Trophoblast cell (in vitro differentiated cells and primary cell): ENCODE data around the gene FMNL1.
A peak's percentile ranks its signal among the peaks of the same experiment; 100 is the strongest.

Experiments used
- DNase-seq, 2 donors: peaks; one replicate each; pipeline ENCODE4 v3.0.0-alpha.2; 2016
- H2AFZ ChIP-seq: 2 replicates; pipeline ENCODE4 v1.6.1; 2013; ENCODE audit warnings: low read length, moderate library complexity, mild to moderate bottlenecking; ENCODE audit not compliant: insufficient read depth, poor library complexity
- H2AK5ac ChIP-seq: 2 replicates; pipeline ENCODE4 v1.6.1; 2013; ENCODE audit warnings: mild to moderate bottlenecking, low read length
- H2BK120ac ChIP-seq: 2 replicates; pipeline ENCODE4 v1.6.1; 2013; ENCODE audit warnings: low read length, mild to moderate bottlenecking, moderate library complexity; ENCODE audit not compliant: insufficient read depth, poor library complexity
- H2BK12ac ChIP-seq: 2 replicates; pipeline ENCODE4 v1.6.1; 2013; ENCODE audit warnings: mild to moderate bottlenecking, low read length, moderate library complexity
- H2BK5ac ChIP-seq: 2 replicates; pipeline ENCODE4 v1.6.1; 2013; ENCODE audit warnings: low read length, low read depth, moderate library complexity, mild to moderate bottlenecking; ENCODE audit not compliant: poor library complexity
- H3K14ac ChIP-seq: 2 replicates; pipeline ENCODE4 v1.6.1; 2013; ENCODE audit warnings: mild to moderate bottlenecking, low read length
- H3K18ac ChIP-seq: 2 replicates; pipeline ENCODE4 v1.6.1; 2013; ENCODE audit warnings: mild to moderate bottlenecking, low read length
- H3K23ac ChIP-seq: 2 replicates; pipeline ENCODE4 v1.6.1; 2013; ENCODE audit warnings: low read length
- H3K27ac ChIP-seq: 2 replicates; pipeline ENCODE4 v1.5.1; 2013; ENCODE audit warnings: low read depth, mild to moderate bottlenecking, inconsistent platforms, low read length, moderate library complexity
- H3K27me3 ChIP-seq: 2 replicates; pipeline ENCODE4 v1.6.1; 2013; ENCODE audit warnings: inconsistent platforms, mild to moderate bottlenecking, low read length, moderate library complexity; ENCODE audit not compliant: insufficient read depth
- H3K36me3 ChIP-seq, 2 experiments: 1 replicate in 1 of 2; 2 replicates in 1 of 2; pipeline ENCODE4 v1.6.1; 2013; ENCODE audit warnings: low read length in 2 of 2, mild to moderate bottlenecking in 2 of 2, moderate library complexity in 1 of 2; ENCODE audit not compliant: insufficient read depth in 2 of 2, control insufficient read depth in 1 of 2
- H3K4ac ChIP-seq: 2 replicates; pipeline ENCODE4 v1.6.1; 2013; ENCODE audit warnings: low read depth, mild to moderate bottlenecking, low read length, moderate library complexity
- H3K4me1 ChIP-seq, 2 experiments: 1 replicate in 1 of 2; 2 replicates in 1 of 2; pipeline ENCODE4 v1.6.1; 2013; ENCODE audit warnings: low read length in 2 of 2, mild to moderate bottlenecking in 2 of 2, moderate library complexity in 1 of 2; ENCODE audit not compliant: insufficient read depth in 2 of 2, control insufficient read depth in 1 of 2
- H3K4me2 ChIP-seq: 2 replicates; pipeline ENCODE4 v1.6.1; 2013; ENCODE audit warnings: inconsistent platforms, mild to moderate bottlenecking, low read length, moderate library complexity
- H3K4me3 ChIP-seq: 2 replicates; pipeline ENCODE4 v1.5.1; 2013; ENCODE audit warnings: mild to moderate bottlenecking, low read depth, low read length, inconsistent platforms
- H3K79me1 ChIP-seq: one replicate; pipeline ENCODE4 v1.6.1; 2013; ENCODE audit warnings: low read length
- H3K79me2 ChIP-seq: 2 replicates; pipeline ENCODE4 v1.6.1; 2013; ENCODE audit warnings: low read length, mild to moderate bottlenecking; ENCODE audit not compliant: control insufficient read depth, insufficient read depth, poor library complexity
- H3K9ac ChIP-seq: 2 replicates; pipeline ENCODE4 v1.6.1; 2013; ENCODE audit warnings: mild to moderate bottlenecking, low read length
- H3K9me3 ChIP-seq: 2 replicates; pipeline ENCODE4 v1.6.1; 2013; ENCODE audit warnings: low read depth, mild to moderate bottlenecking, control low read depth, inconsistent platforms, low read length; ENCODE audit not compliant: insufficient read depth
- H4K12ac ChIP-seq: 2 replicates; pipeline ENCODE4 v1.6.1; 2013; ENCODE audit warnings: low read depth, mild to moderate bottlenecking, low read length, moderate library complexity
- H4K8ac ChIP-seq: 2 replicates; pipeline ENCODE4 v1.6.1; 2013; ENCODE audit warnings: low read depth, mild to moderate bottlenecking, low read length, moderate library complexity
- H4K91ac ChIP-seq: one replicate; pipeline ENCODE4 v1.6.1; 2013; ENCODE audit warnings: low read depth, mild to moderate bottlenecking, low read length, moderate library complexity
- WGBS: extraction: QIAGEN DNeasy Blood & Tissue Kit; methylation state at CpG from one replicate; pipeline ENCODE4 v1.1.7; 2013; ENCODE audit warnings: missing lambda C conversion rate; ENCODE audit not compliant: insufficient read length, insufficient coverage; ENCODE audit errors: extremely low coverage; 5-methylcytosine and 5-hydroxymethylcytosine counted together

The FMNL1 gene

DNA sequence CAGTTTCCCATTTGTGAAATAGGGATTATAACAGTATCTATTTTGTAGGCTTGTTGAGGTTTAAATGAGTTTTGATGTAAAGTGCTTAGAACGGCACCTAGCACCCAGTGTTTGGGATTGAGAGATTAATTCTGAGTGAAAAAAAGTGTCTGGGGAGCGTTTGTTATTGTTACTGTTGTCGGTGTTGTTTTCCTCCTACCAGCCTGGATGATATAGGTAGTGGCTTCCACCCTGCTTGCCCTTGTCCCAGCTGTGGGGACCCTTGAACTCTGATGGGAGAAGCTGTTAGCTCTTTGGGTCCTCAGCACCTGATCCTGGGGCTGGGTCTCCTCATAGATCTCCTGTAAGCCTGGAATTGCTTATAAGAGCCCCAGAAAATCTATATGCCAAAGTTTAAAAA, 4.9 kb downstream of the FMNL1 start:
- Histone ChIP-seq H3K23ac (no peak overlapping the region), H2BK120ac (no peak overlapping the region), H3K36me3 (no peaks in the 10 kb centered on the region), H3K4me3 (no peak overlapping the region), H2AK5ac (no peak overlapping the region), H3K4me2 (no peak overlapping the region), H3K4me1 (peaks cover 13 to 16% of the 10 kb centered on the region in 2 experiments), H3K79me2 (no peaks in the 10 kb centered on the region), H2AFZ (no peak overlapping the region), H3K14ac (no peak overlapping the region), H3K9ac (no peak overlapping the region), H2BK12ac (no peak overlapping the region), H4K8ac (no peak overlapping the region), H3K4ac (no peak overlapping the region), H3K9me3 (peaks cover 3% of the 10 kb centered on the region), H4K91ac (no peak overlapping the region), H3K27ac (no peak overlapping the region), H4K12ac (no peak overlapping the region), H3K27me3 (peaks cover 22% of the 10 kb centered on the region), H3K79me1 (no peaks in the 10 kb centered on the region), H2BK5ac (no peak overlapping the region), H3K18ac (no peak overlapping the region)
- no peak for DNase-seq
- WGBS = no CpG with 5 or more reads among the region's 3 CpGs

DNA sequence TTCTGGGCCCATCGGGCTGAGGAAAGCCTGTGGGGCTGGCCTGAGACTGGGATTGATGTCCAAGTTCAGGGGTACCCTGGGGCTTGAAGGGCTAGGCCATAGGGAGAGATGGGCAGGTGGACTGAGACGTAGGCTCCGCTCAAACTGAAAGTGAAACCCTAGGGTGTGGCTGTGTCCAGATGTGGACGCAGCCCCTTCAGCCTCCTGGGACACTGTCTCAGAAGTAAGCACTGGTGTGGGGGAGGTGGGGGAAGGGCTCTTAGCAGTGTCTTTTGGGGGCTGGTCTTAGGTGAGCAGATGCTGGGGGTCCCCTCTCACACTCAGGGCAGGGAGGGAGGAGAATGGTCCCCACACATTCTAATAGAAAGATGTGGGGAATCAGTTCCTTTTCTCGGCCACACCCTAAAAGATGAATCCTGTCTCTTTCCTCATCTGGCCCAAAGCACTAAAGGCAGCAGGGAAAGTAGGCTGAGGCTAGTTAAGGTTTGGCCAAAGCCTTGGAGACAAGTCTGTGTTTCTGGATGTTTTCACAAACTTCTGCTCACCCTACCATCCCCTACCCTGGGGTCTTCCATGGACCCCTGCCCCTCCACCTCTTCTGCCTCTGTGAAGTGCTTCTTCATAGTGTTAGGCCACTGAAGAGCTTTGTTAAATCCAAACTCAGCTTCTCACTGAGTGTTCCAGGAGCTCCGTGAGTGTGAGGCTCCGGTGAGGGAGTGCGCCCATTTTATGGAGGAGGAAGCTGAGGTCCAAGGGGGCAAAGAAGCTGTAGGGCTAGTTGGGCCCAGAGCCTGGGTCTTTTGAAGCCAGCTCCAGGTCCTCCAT, 5.6 kb downstream of the FMNL1 start:
- no peak overlapping the region for H3K27ac ChIP-seq
- no peak for DNase-seq
- H3K27me3 ChIP-seq = peaks cover 15% of the 10 kb centered on the region
- H2BK120ac ChIP-seq = no peak overlapping the region
- no peak overlapping the region for H3K18ac ChIP-seq
- no peak overlapping the region for H3K4me3 ChIP-seq
- H4K8ac ChIP-seq = no peak overlapping the region
- H2AFZ ChIP-seq = no peak overlapping the region
- H2BK5ac ChIP-seq = no peak overlapping the region
- no peak overlapping the region for H3K4ac ChIP-seq
- H3K9me3 ChIP-seq = peaks cover 3% of the 10 kb centered on the region
- no peak overlapping the region for H2BK12ac ChIP-seq
- no peaks in the 10 kb centered on the region for H3K79me2 ChIP-seq
- no peak overlapping the region for H3K9ac ChIP-seq
- H3K4me2 ChIP-seq = no peak overlapping the region
- H3K79me1 ChIP-seq = no peaks in the 10 kb centered on the region
- no peak overlapping the region for H3K14ac ChIP-seq
- no CpG with 5 or more reads among the region's 8 CpGs for WGBS
- H3K4me1 ChIP-seq = peaks cover 10 to 14% of the 10 kb centered on the region in 2 experiments
- H3K23ac ChIP-seq = no peak overlapping the region
- H3K36me3 ChIP-seq = no peaks in the 10 kb centered on the region
- H4K12ac ChIP-seq = no peak overlapping the region
- no peak overlapping the region for H4K91ac ChIP-seq
- no peak overlapping the region for H2AK5ac ChIP-seq

DNA sequence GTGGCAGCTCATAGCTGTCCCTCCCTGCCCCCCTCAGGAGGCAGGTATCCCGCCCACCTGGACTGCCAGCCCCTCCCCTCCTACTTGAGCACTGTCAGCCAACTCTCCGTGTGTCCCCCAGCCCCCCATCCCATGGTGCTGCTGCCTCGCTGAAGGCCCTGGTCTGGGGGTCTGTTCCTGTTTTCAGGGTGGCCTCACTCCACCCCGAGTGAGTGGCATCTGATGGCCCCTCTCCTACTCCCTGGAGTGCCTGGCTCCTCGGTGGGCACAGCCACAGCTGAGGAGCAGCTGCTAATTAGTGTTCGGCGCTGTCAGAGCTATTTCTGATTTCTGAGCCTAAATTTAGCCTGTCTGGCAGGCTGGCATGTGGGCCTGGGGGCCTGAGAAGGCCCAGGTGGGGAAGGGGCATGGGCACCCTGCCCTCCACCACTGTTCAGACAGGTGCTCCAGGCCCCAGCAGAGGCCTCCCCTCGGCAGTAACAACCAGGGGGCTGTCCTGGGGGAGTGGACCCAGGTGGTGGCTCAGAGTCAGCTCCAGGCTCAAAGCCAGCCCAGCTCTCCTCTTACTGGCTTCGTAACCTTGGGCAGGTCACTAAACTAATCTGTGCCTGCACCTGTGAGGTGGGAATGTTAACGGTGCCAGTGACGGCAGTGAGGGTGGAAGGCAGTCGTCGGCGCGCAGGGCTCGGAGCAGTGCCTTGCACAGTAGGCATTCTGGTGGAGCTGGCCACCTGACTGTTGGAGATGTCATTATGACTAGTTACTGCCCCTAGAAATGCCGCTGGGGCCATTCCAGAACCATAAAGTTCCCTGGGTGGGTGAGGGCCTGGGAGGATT, 6.5 kb downstream of the FMNL1 start:
- Histone ChIP-seq H3K18ac (no peak overlapping the region), H2BK12ac (peak overlapping the region; percentile 29), H3K79me2 (no peaks in the 10 kb centered on the region), H3K23ac (no peak overlapping the region), H3K79me1 (no peaks in the 10 kb centered on the region), H3K27me3 (peaks cover 7% of the 10 kb centered on the region), H2AFZ (no peak overlapping the region), H4K8ac (no peak overlapping the region), H3K9me3 (peaks cover 3% of the 10 kb centered on the region), H2BK5ac (no peak overlapping the region), H3K4me2 (no peak overlapping the region), H4K91ac (peak overlapping the region; percentile 64), H3K9ac (no peak overlapping the region), H2BK120ac (no peak overlapping the region), H3K4me3 (no peak overlapping the region), H3K4me1 (peaks cover 10 to 14% of the 10 kb centered on the region in 2 experiments), H3K27ac (no peak overlapping the region), H3K36me3 (no peaks in the 10 kb centered on the region), H4K12ac (no peak overlapping the region), H3K14ac (no peak overlapping the region), H2AK5ac (peak overlapping the region; percentile 44), H3K4ac (no peak overlapping the region)
- no CpG with 5 or more reads among the region's 17 CpGs for WGBS
- no peak for DNase-seq

DNA sequence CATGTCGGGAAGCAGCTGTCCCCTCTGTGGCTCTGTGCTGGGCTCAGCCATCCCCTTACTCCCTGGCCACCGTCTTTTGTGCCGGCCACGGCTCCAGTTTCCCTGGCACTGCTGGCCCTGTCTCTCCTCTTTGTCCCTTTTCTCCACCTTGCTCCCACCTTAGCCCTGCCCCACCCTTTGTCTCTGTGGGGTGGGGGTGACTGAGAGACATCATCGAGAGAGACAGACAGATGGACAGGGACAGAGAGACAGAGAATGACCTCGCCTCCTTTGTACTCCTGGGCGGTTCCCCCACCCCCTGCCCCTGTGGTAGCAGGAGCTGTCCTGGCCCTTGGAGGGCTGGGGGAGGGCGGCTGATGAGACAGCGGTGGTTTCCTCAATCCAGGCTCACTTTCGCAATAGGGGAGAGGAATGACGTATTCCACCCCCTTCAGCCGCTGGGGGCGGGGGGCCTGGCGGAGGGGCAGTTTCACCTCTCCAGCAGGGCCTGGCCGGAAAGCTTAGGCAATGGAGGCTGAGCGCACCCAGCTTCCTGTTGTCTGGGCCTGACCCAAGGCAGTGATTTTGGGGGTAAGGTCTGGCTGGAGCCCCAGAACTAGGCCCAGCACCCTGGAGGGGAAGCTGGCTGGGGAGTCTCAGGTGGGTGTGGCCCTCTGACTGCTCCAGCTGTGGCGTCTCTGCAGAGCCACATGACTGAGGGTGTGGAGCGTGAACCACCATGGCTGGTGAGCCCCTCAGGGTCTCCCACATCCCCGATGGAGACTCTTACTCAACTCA, 7.3 kb downstream of the FMNL1 start:
- Histone ChIP-seq H3K23ac (no peak overlapping the region), H3K18ac (peak overlapping the region; percentile 31), H4K91ac (peak overlapping the region; percentile 64), H3K79me1 (no peaks in the 10 kb centered on the region), H3K4me1 (peaks cover 10 to 14% of the 10 kb centered on the region in 2 experiments), H3K27ac (no peak overlapping the region), H4K12ac (peak overlapping the region; percentile 49), H2BK5ac (no peak overlapping the region), H3K27me3 (peaks cover 2% of the 10 kb centered on the region), H2AFZ (no peak overlapping the region), H3K4me2 (no peak overlapping the region), H3K36me3 (no peaks in the 10 kb centered on the region), H3K9me3 (peaks cover 5% of the 10 kb centered on the region), H3K14ac (peak overlapping the region; percentile 33), H3K79me2 (no peaks in the 10 kb centered on the region), H2AK5ac (peak overlapping the region; percentile 44), H2BK120ac (peak overlapping the region; percentile 28), H3K4me3 (no peak overlapping the region), H4K8ac (peak overlapping the region; percentile 34), H3K4ac (no peak overlapping the region), H3K9ac (no peak overlapping the region), H2BK12ac (peak overlapping the region; percentile 29)
- no CpG with 5 or more reads among the region's 19 CpGs for WGBS
- DNase-seq = peak; percentile 51 to 58
